ENCODE measurements around the gene APLP1. TPM values are rescaled to one million over a fixed set of nuclear protein-coding genes. Genes with fewer than 3 reads are reported as not detected.
"Not testable (repeated sequence)": the region's sequence is repeated elsewhere in the genome, so short reads cannot be mapped to it uniquely, and the experiment has no call there.

The APLP1 gene
- polyA plus RNA-seq, 1 experiment: 11.4 TPM

DNA sequence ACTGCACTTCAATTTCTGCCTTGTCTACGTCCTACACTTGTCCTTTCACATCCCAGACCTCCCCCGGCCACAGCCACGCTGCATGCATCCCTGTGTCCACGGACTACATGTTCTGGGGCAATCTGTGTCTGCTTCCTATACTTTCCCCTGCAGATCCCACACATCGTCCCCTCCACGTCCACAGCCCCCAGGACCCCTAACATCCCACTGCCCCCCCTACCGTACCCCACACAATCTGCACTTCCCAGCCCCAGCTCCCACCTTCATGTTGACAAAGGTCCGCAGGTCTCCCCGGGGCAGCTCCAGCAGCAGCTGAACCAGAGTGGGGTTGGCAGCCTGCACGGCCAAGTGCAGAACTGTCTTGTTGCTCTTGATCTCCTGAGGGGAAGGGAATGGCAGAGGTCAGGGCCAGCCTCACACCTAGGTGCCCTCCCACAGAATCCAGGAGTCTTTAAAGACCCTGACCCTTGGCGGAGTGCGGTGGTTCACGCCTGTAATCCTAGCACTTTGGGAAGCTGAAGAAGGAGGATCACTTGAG is 21.8 kb downstream of the APLP1 start:
- no peak for TF ChIP-seq CTCF (IDR thresholded peaks at IDR 0.05; ENCODE audit: insufficient read depth, low read depth, low read length)
- DNase-seq (ENCODE audit: low read depth): no peak
- no peaks in the 10 kb centered on the region for H3K27me3 ChIP-seq (ENCODE audit: control insufficient read depth, insufficient read depth, low read length)
- no peak overlapping the region for H3K4me3 ChIP-seq (ENCODE audit: low read depth, low read length)
- peaks cover 26% of the 10 kb centered on the region for H3K36me3 ChIP-seq (ENCODE audit: control insufficient read depth, insufficient read depth, low read length)
- ChIA-PET POLR2A (no interaction called here), CTCF (interaction anchor here (1.4 to 1.5 kb wide), 2 partner anchors 8 to 41 kb away, joined by 4 to 5 read pairs; no protein-coding TSS in a partner anchor)

GRCh38 chr19:35891819-35892218 is 23.4 kb downstream of the APLP1 start:
- CTCF ChIA-PET: interaction anchor here (1.0 to 1.4 kb wide), 2 partner anchors 9 to 39 kb away, joined by 3 to 5 read pairs; no protein-coding TSS in a partner anchor
- POLR2A ChIA-PET; DNase-seq (ENCODE audit: low read depth); H3K27me3 ChIP-seq (ENCODE audit: control insufficient read depth, insufficient read depth, low read length); H3K4me3 ChIP-seq (ENCODE audit: low read depth, low read length): not testable (repeated sequence)
- peaks cover 37% of the 10 kb centered on the region for H3K36me3 ChIP-seq (ENCODE audit: control insufficient read depth, insufficient read depth, low read length)

DNA sequence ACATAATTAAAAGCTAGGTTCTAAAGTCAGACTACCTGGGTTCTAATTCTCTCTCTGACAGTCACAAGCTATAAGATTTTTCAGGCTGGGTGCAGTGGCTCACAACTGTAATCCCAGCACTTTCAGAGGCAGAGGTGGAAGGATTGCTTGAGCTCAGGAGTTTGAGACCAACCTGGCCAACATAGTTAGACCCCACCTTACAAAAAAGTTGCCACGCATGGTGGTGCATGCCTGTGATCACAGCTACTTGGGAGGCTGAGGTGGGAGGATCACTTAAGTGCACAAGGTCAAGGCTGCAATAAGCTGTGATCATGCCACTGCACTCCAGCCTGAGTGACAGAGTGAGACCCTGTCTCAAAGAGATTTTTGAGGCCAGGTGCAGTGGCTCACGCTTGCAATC is 26.0 kb downstream of the APLP1 start:
- Histone ChIP-seq H3K4me3 (ENCODE audit: low read depth, low read length) (no peak overlapping the region), H3K36me3 (ENCODE audit: control insufficient read depth, insufficient read depth, low read length) (peaks cover 30% of the 10 kb centered on the region), H3K27me3 (ENCODE audit: control insufficient read depth, insufficient read depth, low read length) (no peaks in the 10 kb centered on the region)
- no peak for TF ChIP-seq CTCF (IDR thresholded peaks at IDR 0.05; ENCODE audit: insufficient read depth, low read depth, low read length)
- CTCF ChIA-PET: interaction anchor here (1.7 to 2.7 kb wide), 2 partner anchors 12 to 37 kb away, joined by 7 to 18 read pairs; no protein-coding TSS in a partner anchor
- DNase-seq (ENCODE audit: low read depth): no peak
- POLR2A ChIA-PET: interaction anchor here (0.7 kb wide), 1 partner anchor 37 kb away, joined by 3 read pairs; no protein-coding TSS in a partner anchor

- TF ChIP-seq CTCF (IDR thresholded peaks at IDR 0.05; ENCODE audit: insufficient read depth, low read depth, low read length): no peak
- no peak for DNase-seq (ENCODE audit: low read depth)
- no peak overlapping the region for H3K4me3 ChIP-seq (ENCODE audit: low read depth, low read length)
- ChIA-PET POLR2A (no interaction called here), CTCF (interaction anchor here (0.8 kb wide), 1 partner anchor 30 kb away, joined by 3 read pairs; no protein-coding TSS in a partner anchor)
- peaks cover 20% of the 10 kb centered on the region for H3K36me3 ChIP-seq (ENCODE audit: control insufficient read depth, insufficient read depth, low read length)
- no peaks in the 10 kb centered on the region for H3K27me3 ChIP-seq (ENCODE audit: control insufficient read depth, insufficient read depth, low read length)
Observed at GRCh38 chr19:35895911-35896642, 27.7 kb downstream of the APLP1 start.

- Histone ChIP-seq H3K4me3 (ENCODE audit: low read depth, low read length) (no peak overlapping the region), H3K36me3 (ENCODE audit: control insufficient read depth, insufficient read depth, low read length) (peaks cover 20% of the 10 kb centered on the region), H3K27me3 (ENCODE audit: control insufficient read depth, insufficient read depth, low read length) (no peaks in the 10 kb centered on the region)
- TF ChIP-seq CTCF (IDR thresholded peaks at IDR 0.05; ENCODE audit: insufficient read depth, low read depth, low read length): no peak
- POLR2A ChIA-PET: no interaction called here
- CTCF ChIA-PET: no interaction called here
- no peak for DNase-seq (ENCODE audit: low read depth)
Observed at GRCh38 chr19:35896643-35897040, 28.3 kb downstream of the APLP1 start.

All from BJ (cell line).